Occipital lobe (tissue), 3 donors: ENCODE results near the gene ASB1. TPM values are rescaled to one million over a fixed set of nuclear protein-coding genes. Genes with fewer than 3 reads are reported as not detected.

Experiments
- DNase-seq: peaks from one replicate; lab custom pipeline; 2025; lab: John Stamatoyannopoulos, UW
- small RNA-seq: library from RNA; depleted of rRNA; stranded (forward); fragments of <200 nt; gene quantifications from one replicate; pipeline ENCODE3, GENCODE V24; 2014
- total RNA-seq: library from RNA; depleted of rRNA; stranded (reverse); fragments of >200 nt; gene quantifications from one replicate; pipeline ENCODE4 v1.2.3, GENCODE V29; 2014

ASB1 gene
- total RNA-seq, 1 donor from 2014 or later, result 17.8 TPM

- DNase-seq, result no peak
These were observed 66.1 kb downstream of the ASB1 start for GRCh38 chr2:238492840-238493239.

- no peak for DNase-seq
These were observed 66.7 kb downstream of the ASB1 start for GRCh38 chr2:238493411-238493810.

DNA sequence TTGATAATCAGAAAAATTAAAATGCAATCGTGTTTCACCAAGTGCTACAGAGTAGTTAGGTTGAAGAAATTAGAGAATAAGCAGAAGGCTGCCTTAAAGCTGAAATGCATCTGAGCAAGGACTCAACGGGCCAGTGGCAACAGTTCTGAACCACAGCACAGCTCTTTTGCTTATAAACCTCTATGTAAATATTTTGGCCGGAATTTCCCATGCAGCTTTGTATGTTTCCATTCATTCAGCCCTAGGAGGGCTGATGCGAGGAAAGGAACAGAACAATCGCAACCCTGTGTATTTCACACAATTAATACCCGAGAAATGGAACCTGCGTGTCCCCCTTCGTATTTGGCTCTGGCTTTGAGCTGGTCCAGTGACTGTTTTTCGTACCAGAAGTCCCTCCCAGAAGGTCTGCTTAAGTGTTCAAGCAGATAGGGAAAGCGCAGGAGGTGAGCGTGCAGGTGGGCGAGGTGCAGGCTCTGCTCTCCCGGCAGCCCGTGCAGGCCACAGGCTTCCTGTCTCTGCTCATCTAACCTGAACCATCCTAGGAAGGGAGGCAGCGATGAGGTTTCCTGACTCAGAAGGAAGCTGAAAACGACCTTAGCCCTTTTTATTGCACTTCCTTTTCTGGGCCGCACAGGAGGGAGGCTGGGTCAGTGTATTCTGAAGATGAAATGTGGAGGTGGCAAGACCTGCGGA, 67.3 kb downstream of the ASB1 start:
- DNase-seq, result no peak

GRCh38 chr2:238494573-238494961, 67.8 kb downstream of the ASB1 start:
- no peak for DNase-seq

DNA sequence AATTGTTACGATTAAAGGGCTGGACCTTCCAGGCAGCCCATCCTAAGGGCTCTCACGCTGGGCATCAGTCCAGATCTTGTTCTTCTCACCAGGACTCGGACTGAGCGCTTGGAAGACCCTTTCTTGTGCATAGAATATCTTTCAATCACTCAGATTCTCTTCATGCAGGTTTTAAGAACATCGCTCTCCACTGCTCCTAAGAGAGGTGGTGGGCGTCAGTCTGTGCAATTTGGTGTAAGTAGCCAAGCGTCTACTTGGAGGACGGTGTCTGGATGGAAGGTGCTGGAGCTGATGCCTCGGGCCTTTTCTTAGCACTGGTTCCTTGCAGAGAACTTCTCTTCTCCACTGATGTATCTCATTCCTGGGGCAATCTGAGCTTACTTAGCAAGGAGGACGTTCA, 68.7 kb downstream of the ASB1 start:
- DNase-seq, result no peak

DNA sequence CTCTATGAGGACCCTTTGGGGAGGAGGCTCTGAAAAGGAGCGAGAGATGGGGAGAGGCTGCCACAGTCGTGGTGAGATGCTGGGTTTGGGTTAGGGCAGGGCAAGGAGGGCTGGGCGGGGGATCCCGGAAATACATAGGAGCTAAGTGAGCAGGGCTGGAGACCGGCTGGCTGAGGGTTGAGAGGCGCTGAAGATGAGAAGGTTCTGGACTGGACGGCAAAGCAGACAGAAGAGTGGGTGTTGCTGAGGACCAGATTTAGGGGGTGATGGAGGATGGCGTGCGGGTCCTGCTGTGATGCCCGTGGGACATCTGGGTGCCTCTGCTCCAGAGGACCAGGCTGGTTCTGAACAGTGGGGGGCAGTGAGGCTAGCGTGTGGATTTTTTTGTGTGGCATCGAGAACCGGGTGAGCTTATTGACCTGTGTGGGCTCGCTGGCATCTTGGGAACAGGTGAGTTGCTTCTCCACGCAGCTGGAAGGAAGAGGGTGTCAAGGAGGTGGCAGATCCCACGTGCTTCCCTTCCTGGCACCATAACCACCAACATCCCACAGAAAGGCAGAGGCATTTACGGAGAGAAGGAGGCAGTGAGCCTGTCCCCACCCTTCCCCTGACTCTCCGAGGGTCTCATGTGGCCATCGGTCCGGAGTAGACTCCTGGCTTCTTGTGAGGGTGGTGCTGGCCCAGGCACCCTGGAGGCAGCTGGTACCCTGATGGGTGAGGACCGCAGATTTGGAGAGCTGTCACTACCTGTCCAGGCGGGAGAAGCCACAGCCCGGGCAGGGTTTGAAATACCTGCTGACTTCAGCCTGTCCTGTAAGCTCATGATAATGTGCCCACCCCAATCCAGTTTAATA, 70.3 kb downstream of the ASB1 start:
- no peak for DNase-seq

DNA sequence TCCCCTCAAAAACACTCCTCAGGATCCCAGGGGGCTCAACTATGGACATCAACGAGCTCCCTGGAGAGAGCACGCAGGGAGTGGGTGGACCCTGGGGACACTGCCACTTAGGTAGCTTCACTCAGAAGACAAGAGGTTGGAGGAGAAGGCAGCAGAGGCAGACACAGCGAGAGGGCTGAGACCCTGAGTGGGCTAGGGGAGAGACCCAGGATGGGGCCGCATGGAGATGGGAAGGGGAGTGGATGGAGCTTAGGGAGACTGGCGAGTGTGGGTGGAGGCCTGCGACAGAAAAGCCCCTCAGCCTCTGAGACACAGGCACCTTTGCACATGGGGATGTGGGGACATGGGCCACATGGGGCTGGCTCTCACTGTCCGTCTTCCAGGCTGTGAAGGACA, 70.9 kb downstream of the ASB1 start:
- DNase-seq, result no peak

- no peak for DNase-seq
These were observed 71.5 kb downstream of the ASB1 start for GRCh38 chr2:238498188-238498587.

GRCh38 chr2:238498691-238499295, 72.1 kb downstream of the ASB1 start:
- no peak for DNase-seq

DNA sequence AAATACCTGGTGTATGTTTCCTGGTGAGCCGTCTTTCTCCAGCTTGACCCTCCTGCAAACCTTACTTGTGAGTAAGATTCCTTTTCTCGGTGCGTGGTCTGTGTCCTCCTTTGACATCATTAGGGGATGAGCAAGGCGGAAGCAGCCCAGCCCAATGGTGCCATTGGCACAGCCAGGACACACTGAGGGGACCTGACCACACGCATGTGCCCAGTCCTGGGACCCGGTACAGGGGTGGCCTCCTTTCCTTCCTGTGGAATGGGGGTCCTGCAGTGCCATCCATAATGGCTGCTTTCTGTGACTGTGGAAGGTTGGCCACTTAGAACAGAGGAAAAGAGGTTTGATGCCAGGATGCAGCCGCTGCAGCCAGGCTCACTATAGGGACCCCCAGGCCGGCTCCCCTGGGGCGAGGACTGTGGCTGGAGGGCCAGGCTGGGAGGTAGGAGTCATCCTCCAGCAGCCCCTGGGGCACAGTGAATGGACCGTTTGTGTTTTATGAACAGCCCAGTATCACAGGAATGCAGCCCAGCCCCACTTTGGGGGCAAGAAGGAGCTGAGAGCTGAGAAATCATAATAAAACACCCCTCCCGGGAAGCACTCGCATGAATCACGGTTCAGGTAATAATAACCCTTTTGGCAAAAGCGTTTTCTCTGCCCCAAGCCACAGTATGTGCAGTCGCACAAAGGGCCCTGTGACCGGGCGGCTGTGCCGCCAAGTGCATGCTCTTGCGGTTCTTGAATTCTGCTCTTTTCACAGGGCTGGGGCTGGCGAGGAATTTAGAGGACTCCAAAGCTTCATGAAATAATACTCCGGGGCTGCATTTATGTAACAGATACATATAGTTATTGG, 73.2 kb downstream of the ASB1 start:
- DNase-seq, result no peak

DNA sequence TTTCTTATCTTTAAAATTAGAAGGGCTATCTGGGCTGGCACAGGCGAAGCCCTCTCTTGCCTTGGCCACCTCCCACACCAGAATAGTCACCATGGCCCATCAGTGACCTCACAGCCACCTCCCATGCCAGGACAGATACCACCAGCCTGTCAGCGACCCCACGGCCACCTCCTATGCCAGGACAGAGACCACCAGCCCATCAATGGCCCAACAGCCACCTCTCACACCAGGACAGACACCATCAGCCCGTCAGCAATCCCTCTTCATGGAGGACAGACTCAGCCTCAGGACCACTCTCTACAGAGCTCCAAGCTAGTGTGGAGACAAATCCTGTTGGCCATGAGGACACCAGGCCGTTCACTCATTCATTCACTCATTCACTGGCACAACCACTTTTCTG, 74.6 kb downstream of the ASB1 start:
- DNase-seq, result no peak

Small RNAs within 50 kb of the gene (small RNA-seq; reads per million reads assigned to genes)
- not detected for gene RNU6-234P

Other genes with a start within 250 kb of the ASB1 start
- gene ILKAP, start 223.2 kb upstream of the ASB1 start, total RNA-seq, result 78.3 TPM
- 80.8 TPM for gene HES6, start 186.9 kb upstream of the ASB1 start, total RNA-seq
- 5.5 TPM for gene PER2, start 138.3 kb upstream of the ASB1 start, total RNA-seq
- 10.5 TPM for gene TRAF3IP1, start 106.4 kb upstream of the ASB1 start, total RNA-seq